ENCODE measurements around the gene TASP1. TPM values are rescaled to one million over a fixed set of nuclear protein-coding genes. Genes with fewer than 3 reads are reported as not detected.

Gene TASP1
- total RNA-seq, 1 experiment from 2014 or later: 9.5 TPM

- Mint-ChIP-seq H3K4me1 (peaks cover 0 to 10% of the 10 kb centered on the region in 2 experiments; a peak in 2 of 4 replicates), H3K9me3 (peaks cover 41 to 45% of the 10 kb centered on the region in 2 experiments), H3K4me3 (no peak overlapping the region), H3K27ac (no peak overlapping the region), H3K27me3 (ENCODE audit: low read depth) (peaks cover 2% of the 10 kb centered on the region; the same call in 1 of the 2 replicates), H3K36me3 (ENCODE audit: insufficient read depth in 1 of 3, low read depth in 3 of 3) (peaks cover 19 to 34% (median 33%) of the 10 kb centered on the region in 3 experiments)
- no peak overlapping the region for H3K18ac ChIP-seq (ENCODE audit: insufficient read length, low read depth, low read length)
- no peak overlapping the region for H3K9ac ChIP-seq (ENCODE audit: extremely low read depth, insufficient read length, low read length)
- H4K8ac ChIP-seq (replicated peaks; ENCODE audit: insufficient read length, low read depth, low read length): no peak overlapping the region
- no peak overlapping the region for H3K14ac ChIP-seq (ENCODE audit: insufficient read depth, low read length)
- H2BK120ac ChIP-seq (ENCODE audit: low read depth, low read length, poor library complexity, severe bottlenecking): no peak overlapping the region
- H2BK20ac ChIP-seq (ENCODE audit: low read depth, low read length, poor library complexity, severe bottlenecking): no peak overlapping the region
- TF ChIP-seq, protein P1, sequence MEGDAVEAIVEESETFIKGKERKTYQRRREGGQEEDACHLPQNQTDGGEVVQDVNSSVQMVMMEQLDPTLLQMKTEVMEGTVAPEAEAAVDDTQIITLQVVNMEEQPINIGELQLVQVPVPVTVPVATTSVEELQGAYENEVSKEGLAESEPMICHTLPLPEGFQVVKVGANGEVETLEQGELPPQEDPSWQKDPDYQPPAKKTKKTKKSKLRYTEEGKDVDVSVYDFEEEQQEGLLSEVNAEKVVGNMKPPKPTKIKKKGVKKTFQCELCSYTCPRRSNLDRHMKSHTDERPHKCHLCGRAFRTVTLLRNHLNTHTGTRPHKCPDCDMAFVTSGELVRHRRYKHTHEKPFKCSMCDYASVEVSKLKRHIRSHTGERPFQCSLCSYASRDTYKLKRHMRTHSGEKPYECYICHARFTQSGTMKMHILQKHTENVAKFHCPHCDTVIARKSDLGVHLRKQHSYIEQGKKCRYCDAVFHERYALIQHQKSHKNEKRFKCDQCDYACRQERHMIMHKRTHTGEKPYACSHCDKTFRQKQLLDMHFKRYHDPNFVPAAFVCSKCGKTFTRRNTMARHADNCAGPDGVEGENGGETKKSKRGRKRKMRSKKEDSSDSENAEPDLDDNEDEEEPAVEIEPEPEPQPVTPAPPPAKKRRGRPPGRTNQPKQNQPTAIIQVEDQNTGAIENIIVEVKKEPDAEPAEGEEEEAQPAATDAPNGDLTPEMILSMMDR (conservative IDR thresholded peaks at IDR 0.05): no peak
- H2AFZ ChIP-seq (ENCODE audit: low read length): no peak overlapping the region
- H3K9me3 ChIP-seq (ENCODE audit: control insufficient read depth, low read depth, low read length): no peaks in the 10 kb centered on the region
- H3K23ac ChIP-seq (ENCODE audit: insufficient read length, low read depth, low read length): no peak overlapping the region
- no peak overlapping the region for H2AK5ac ChIP-seq (ENCODE audit: insufficient read length, low read length)
- H3K79me1 ChIP-seq (ENCODE audit: insufficient read depth, low read depth, low read length, poor library complexity, severe bottlenecking): no peaks in the 10 kb centered on the region
- H3T11ph ChIP-seq (ENCODE audit: low read length): no peak overlapping the region
- no peak overlapping the region for H3K56ac ChIP-seq (ENCODE audit: insufficient read length, low read depth, low read length)
- H3K23me2 ChIP-seq (ENCODE audit: insufficient read length, low read depth, low read length, poor library complexity, severe bottlenecking): no peaks in the 10 kb centered on the region
- no peak overlapping the region for H3K27ac ChIP-seq (ENCODE audit: insufficient read length, low read depth, low read length)
- H4K5ac ChIP-seq (ENCODE audit: insufficient read length, low read depth, low read length): no peak overlapping the region
- H4K91ac ChIP-seq (ENCODE audit: insufficient read length, low read depth, low read length): no peak overlapping the region
- H2BK12ac ChIP-seq (ENCODE audit: insufficient read length, low read depth, low read length): no peak overlapping the region
- H3K4ac ChIP-seq (ENCODE audit: low read depth, low read length): no peak overlapping the region
- DNase-seq: no peak
- no peak overlapping the region for H2BK5ac ChIP-seq (ENCODE audit: insufficient read length, low read length)
- H3K27me3 ChIP-seq (ENCODE audit: insufficient read depth, low read length): no peaks in the 10 kb centered on the region
- no peaks in the 10 kb centered on the region for H3K4me1 ChIP-seq (ENCODE audit: insufficient read depth, low read length)
- no peaks in the 10 kb centered on the region for H3K79me2 ChIP-seq (ENCODE audit: insufficient read depth, low read length)
- H2BK15ac ChIP-seq (ENCODE audit: low read depth, low read length): no peak overlapping the region
- no peaks in the 10 kb centered on the region for H4K20me1 ChIP-seq (ENCODE audit: control insufficient read depth, insufficient read depth, insufficient read length)
- no peak overlapping the region for H3K4me2 ChIP-seq (ENCODE audit: insufficient read depth, insufficient read length, low read length)
These were observed 265.3 kb downstream of the TASP1 start for GRCh38 chr20:13373400-13373799.

Data from H9 (cell line).